HG03460 (cell line): ENCODE measurements around the gene RXFP3.

Experiments used
- ATAC-seq: cut with Tn5 transposase; IDR thresholded peaks from one replicate; pipeline ENCODE4 v1.9.1; 2021; ENCODE audit not compliant: unreplicated experiment

RXFP3 gene

DNA sequence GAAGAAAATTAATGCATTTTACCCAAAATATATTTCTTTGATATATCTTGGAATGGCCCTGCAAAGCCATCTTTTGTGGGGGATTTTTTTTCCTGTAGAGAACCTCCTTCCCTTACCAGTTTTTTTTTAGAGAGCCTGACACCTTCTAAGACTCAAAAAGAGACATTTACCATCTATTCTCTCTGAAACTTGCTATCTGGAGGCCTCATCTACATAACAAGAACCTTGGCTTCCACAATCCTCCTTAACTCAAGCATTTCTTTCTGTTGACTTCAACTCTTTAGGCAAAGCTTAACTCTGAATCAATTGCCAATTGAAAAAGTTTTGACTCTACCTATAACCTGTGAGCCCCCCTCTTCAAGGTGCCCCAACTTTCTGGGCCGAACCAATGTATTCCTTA, 42.1 kb downstream of the RXFP3 start:
- no peak for ATAC-seq

DNA sequence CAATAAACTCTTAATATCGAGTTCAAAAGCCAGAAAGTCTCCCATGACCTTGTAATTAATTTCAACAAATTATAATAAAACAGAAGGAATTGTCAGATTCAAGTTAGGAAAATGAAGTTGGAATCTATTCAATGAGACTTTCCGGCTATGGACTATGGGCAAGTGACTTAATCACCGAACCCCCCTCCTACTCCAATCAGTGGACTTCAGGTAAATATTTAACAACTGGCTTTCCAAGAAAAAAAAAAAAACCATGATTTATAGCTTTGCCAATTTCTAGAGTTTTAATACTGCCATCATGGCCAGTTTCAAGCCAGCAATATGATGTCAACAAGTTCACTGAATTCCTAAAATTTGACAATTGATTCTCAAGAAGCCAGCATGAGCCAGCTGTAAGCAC, 43.8 kb downstream of the RXFP3 start:
- ATAC-seq: no peak

DNA sequence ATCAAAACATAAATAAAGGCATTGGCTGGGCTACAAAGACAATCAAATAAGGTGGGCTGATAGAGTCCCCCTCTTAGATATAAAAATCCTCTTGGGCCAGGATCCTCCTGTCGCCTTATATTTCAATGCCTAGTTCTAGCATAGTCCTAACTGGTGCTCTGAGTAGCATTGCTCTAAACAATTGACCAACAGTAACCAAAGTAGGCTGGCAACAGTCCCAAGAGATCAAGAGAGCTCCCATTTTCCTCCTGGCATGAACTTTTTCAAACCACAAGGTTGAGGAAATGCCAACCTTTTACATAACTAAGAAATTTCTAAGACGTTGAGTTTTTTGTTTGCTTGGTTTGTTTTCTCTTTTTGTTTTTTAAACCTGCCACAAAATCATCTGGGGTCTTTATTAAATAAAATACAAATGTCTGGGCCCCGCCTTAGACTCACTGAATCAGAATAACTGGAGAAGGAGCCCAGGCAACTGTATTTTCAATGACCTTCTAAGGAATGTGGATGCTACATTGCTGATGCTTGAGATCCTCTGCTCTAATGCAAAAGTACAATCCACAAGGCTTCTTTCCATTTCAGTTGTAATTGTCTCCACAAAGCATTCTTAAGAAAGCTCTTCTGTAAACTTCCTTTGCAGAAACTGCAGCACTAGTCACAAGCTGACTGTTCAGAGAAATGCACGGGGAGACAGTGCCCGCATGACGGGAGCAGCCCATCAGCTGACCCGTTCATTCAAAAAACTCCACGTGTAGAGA, 45.4 kb downstream of the RXFP3 start:
- no peak for ATAC-seq

DNA sequence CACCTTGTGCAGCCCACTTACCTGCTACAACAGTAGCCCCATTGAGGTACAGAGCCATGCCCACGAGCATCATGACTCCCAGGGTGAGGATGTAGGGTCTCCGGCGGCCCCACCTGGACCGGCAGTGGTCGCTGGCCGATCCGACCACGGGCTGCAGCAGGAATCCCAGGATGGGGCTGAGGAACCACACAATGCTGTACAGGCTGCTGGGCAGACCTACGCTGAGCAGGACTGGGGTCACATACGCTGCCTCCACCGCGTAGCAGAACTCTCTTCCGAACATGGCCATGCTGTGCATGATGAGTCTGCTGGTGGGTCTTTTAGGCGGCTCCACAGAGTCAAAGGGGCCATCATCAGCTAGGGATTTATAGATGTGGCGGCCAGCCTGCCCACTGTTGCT, 48.0 kb downstream of the RXFP3 start:
- ATAC-seq: no peak

DNA sequence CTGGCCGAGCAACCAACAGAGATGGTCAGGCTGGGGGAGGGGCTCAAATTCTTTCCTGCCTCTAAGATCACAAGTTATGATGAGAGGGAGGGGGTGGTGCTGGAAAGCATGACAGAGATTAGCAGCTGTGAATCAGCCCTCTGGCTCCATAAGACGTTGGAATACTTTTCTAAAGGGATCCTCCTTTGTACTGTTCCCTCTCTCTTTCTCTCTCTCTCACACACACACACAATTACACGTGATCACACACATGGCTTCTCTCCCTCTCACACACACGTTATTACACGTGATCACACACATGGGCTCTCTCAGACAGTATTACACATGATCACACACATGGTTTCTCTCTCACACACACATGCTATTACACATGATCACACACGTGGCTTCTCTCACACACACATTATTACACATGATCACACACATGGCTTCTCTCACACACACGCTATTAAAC, 48.5 kb downstream of the RXFP3 start, which contains the start of gene SLC45A2:
TSS of gene SLC45A2 (minus strand) at position 23 of the 454 bp plus-strand sequence. CDS start 110 bp downstream, outside the sequence.
- no peak for ATAC-seq

DNA sequence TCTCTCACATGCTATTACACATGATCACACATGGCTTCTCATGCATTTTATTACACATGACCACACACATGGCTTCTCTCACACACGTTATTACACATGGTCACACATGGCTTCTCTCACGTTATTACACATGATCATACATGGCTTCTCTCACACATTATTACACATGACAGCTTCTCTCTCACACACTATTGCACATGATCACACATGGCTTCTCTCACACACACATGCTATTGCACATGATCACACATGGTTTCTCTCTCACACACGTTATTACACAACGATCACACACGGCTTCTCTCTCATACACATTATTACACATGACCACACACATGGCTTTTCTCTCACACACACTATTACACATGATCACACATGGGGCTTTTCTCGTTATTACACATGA, 49.3 kb downstream of the RXFP3 start:
- ATAC-seq: no peak
